NCI-H510A (cell line): Measurements from ENCODE around the gene ANKFY1.

Experiments used
- DNase-seq: peaks from one replicate; lab custom pipeline; 2025; lab: John Stamatoyannopoulos, UW

The ANKFY1 gene, protein sequence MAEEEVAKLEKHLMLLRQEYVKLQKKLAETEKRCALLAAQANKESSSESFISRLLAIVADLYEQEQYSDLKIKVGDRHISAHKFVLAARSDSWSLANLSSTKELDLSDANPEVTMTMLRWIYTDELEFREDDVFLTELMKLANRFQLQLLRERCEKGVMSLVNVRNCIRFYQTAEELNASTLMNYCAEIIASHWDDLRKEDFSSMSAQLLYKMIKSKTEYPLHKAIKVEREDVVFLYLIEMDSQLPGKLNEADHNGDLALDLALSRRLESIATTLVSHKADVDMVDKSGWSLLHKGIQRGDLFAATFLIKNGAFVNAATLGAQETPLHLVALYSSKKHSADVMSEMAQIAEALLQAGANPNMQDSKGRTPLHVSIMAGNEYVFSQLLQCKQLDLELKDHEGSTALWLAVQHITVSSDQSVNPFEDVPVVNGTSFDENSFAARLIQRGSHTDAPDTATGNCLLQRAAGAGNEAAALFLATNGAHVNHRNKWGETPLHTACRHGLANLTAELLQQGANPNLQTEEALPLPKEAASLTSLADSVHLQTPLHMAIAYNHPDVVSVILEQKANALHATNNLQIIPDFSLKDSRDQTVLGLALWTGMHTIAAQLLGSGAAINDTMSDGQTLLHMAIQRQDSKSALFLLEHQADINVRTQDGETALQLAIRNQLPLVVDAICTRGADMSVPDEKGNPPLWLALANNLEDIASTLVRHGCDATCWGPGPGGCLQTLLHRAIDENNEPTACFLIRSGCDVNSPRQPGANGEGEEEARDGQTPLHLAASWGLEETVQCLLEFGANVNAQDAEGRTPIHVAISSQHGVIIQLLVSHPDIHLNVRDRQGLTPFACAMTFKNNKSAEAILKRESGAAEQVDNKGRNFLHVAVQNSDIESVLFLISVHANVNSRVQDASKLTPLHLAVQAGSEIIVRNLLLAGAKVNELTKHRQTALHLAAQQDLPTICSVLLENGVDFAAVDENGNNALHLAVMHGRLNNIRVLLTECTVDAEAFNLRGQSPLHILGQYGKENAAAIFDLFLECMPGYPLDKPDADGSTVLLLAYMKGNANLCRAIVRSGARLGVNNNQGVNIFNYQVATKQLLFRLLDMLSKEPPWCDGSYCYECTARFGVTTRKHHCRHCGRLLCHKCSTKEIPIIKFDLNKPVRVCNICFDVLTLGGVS

GRCh38 chr17:4263282-4264215, at the start of gene ANKFY1:
Gene ANKFY1 (minus strand): TSS chr17:4263979. CDS start chr17:4263941, 38 bp downstream.
- DNase-seq, result peak; percentile 85

- no peak for DNase-seq
Measured at GRCh38 chr17:4310354-4311060, 46.7 kb upstream of the ANKFY1 start.

DNA sequence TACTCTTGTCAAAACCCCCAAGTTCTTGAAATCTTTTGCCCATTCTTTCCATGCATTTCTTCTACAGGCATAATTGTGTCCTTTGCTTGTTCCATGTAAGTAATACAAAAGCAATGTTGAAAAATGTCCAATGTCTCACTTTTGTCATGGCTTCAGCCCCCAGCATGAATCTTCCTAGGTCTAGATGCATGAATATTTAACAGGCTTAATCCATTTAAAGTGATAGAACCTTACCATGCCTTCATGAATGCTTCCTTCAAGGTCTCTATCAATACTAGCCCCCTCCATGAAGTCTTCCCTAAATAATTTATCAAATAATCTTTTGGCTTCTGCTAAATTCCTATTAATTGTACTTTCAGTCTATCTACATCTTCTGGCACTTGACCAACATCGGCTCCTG, 46.1 kb upstream of the ANKFY1 start:
- no peak for DNase-seq

DNA sequence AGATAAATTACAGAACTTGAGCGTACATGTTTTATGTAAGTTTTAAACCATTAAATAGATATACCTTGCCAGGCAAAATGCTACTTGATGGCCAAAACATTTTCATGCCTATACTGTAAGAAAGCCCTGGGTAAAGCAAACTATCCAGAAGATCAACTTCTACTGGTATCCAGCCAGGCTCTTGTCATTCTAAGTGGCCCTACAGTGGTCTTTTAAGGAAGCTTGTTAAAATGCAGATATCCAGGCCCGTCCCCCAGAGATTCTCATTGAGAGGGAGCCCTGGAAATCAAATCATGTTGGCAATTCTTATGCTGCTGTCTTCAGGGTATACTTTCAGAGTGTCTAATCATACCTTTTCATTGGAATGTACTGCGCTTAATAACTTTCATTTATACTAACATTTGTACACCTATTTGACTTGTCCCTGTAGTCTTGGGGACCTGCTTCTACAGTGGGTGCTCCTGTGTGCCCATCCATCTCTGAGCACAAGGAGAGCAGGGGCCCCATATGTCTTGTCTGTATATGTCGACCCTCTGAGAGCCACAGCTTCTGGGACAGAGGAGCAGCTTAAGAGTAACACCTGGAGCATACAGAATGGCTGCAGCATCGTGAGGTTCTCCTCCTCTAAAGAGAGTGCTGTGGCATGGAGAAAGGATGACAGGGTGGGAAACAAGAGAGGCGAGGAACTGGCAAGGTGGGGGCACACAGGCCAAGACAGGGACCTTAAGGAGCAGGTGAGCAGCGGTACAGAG, 43.6 kb upstream of the ANKFY1 start:
- no peak for DNase-seq

- no peak for DNase-seq
Measured at GRCh38 chr17:4305224-4305623, 41.4 kb upstream of the ANKFY1 start.

GRCh38 chr17:4304417-4305027, 40.7 kb upstream of the ANKFY1 start:
- DNase-seq, result no peak

- no peak for DNase-seq
Measured at GRCh38 chr17:4301066-4301465, 37.3 kb upstream of the ANKFY1 start.

DNA sequence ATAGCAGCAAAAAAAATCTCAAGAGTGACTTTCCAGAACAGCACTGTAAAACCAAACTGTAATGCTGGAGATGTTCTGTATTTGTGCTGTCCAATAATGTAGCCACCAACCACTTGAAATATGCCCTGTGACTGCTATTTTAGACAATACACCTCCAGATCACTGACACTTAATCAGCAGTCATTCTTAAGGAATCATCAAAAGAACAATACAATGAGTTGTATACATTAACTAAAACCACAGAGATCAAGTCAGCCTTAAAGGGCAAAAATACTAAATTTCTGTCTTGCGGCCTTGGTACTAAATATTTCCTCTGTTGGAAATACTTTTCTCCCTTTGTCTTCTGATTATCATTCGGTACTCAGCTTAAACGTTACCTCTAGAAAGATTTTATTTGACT, 33.6 kb upstream of the ANKFY1 start:
- no peak for DNase-seq

GRCh38 chr17:4295686-4296085, 31.9 kb upstream of the ANKFY1 start:
- DNase-seq, result no peak

GRCh38 chr17:4293572-4293971, 29.8 kb upstream of the ANKFY1 start:
- DNase-seq, result no peak

DNA sequence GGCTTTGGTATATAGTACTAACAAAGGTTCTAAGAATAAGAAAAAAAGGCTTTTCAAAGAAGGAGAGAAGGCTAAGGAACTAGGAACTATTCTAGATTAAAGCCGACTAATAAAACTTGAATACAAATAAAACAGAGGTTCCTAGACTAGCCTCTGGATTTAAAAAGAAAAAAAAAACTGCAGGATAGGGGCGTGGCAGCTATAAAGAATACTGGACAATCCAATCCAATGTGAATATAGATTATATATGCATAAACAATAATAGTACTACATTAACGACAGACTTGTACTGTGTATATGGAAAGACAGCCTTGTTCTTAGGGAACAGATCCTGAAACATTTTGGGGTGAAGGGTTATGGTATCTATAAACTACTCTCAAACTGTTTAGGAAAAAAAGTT, 23.9 kb upstream of the ANKFY1 start:
- no peak for DNase-seq

GRCh38 chr17:4276514-4276913, 12.7 kb upstream of the ANKFY1 start:
- no peak for DNase-seq

GRCh38 chr17:4272972-4273368, 9.2 kb upstream of the ANKFY1 start:
- DNase-seq, result no peak

DNA sequence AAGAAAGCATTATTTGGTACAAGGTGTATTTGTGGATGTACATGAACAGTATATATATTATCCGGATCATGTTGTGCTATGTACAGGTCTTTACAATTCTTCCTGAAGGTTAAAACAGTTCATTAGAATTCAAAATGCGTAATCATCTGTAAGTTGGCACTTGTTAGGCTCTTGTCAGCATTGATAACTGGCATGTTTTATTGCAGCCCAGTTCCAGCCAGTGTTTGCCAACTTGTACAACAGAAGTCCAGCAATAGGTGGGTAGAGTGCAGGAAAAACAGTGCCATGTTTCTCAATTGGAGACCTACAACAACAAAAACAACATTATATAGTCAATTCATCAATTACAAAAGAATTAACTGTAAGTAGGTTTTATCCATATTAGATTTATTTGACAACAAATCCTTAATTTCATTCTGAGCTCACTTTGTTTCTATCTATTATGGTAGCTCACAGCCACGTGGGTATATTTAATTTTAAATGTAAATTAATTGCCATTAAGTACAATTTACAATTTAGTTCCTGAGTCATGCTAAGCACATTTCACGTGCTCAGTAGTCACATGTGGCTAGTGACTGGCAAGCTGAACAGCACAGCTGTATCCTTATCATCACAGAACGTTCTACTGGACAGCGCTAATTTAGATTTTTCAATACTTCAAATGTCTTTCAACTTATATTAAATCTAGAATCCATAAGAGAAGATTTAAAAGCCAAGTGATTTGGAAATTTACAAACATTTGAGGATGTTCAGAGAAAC, 8.6 kb upstream of the ANKFY1 start:
- DNase-seq, result no peak

DNA sequence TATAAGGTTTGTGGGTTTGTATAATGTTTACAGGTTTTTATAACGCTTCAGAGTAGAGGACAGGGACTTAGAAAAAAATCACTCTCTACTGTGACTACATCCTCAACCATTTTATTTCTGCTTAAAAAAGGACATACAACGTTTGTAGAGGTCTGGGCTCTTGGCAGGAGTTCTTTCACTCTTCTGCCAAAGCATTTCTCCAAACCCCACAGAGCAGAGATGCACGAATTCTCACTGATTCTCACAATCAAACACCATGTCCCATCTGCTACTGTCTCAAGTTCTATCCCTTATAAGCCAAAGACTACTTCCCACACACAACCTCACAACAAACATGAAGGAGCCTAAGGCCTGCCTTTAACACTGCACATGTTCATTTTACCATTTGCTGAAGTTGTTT, 7.0 kb upstream of the ANKFY1 start:
- DNase-seq, result no peak

DNA sequence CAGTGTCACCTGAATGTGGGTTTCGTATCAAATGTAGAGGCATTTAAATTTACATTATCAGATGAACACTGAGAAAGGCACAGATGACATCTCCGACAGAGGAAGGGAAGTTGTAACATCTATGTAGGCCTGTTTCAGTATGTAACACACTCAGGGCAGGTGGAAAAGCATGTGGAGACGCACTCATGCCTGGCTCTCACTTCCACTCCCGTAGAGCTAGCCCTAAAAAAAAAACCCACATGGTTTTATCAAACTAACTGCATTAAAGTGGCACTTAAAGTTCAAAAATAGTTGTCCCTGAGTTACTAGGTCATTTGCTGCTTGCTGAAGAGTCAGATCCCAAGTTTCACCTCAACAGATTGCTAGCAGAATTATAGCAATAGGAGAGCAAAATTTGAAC, 6.1 kb upstream of the ANKFY1 start:
- DNase-seq, result no peak

DNA sequence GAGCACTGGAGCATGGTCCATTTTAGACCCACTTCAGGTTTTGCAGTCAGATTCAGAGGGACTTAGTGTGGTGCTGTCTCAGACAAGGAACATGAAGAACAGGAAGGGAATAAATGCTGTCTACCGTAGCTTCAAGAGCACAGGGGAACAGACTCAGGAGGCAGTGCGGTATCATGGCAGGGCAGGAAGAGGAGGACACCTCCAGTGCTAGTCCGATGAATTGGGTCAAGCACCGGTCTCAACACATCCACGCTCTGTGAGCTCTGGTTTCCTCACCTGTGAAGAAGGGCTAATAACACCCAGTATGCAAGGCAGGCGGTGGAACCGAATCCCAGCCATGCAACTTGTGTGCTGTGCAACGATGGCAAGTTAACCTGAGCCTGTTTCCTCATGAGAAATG, 3.6 kb upstream of the ANKFY1 start:
- no peak for DNase-seq

- DNase-seq, result no peak
Measured at GRCh38 chr17:4266550-4266949, 2.8 kb upstream of the ANKFY1 start.

GRCh38 chr17:4262703-4263102, 1.1 kb downstream of the ANKFY1 start:
- no peak for DNase-seq
